ENCODE measurements around the gene THSD4. TPM values are rescaled to one million over a fixed set of nuclear protein-coding genes. Genes with fewer than 3 reads are reported as not detected.

THSD4 gene
- total and polyA plus RNA-seq, 2 of the 8 experiments (the other 6 are each of a cell fraction or from before 2014, with no cell fraction given) = 2.5 to 6.2 TPM

GRCh38 chr15:71573599-71573998 lies 458.3 kb downstream of the THSD4 start:
- H2BK15ac ChIP-seq (ENCODE audit: low read length) = no peak overlapping the region
- H2BK5ac ChIP-seq (ENCODE audit: low read depth, low read length) = no peak overlapping the region
- H2BK12ac ChIP-seq (ENCODE audit: low read depth, low read length) = no peak overlapping the region
- H3K4ac ChIP-seq (replicated peaks; ENCODE audit: insufficient read length, low read depth, low read length) = no peak overlapping the region
- ChIA-PET POLR2A (ENCODE audit: partially characterized antibody) (no interaction called here), CTCF (ENCODE audit: partially characterized antibody) (interaction anchor here (0.6 to 7.1 kb wide), 20 partner anchors 15 to 1738 kb away, joined by 3 to 122 read pairs (median 4); no protein-coding TSS in a partner anchor)
- DNase-seq (ENCODE audit: low read depth in 1 of 2, low spot score in 2 of 2) (no peak), FAIRE-seq (no peak)
- no peak overlapping the region for H2BK120ac ChIP-seq (replicated peaks; ENCODE audit: low read depth, low read length)
- H3K14ac ChIP-seq (ENCODE audit: insufficient read length) = no peak overlapping the region
- H4K20me1 ChIP-seq (replicated peaks in 1 of 2; ENCODE audit: control insufficient read depth in 1 of 2, insufficient read depth in 2 of 2, low read length in 2 of 2) = no peaks in the 10 kb centered on the region
- H3K36me3 ChIP-seq (ENCODE audit: control insufficient read depth in 2 of 4, insufficient read depth in 4 of 4, low read length in 3 of 4) = no peaks in the 10 kb centered on the region
- no peak overlapping the region for H3K27ac ChIP-seq (ENCODE audit: low read depth, low read length)
- no peaks in the 10 kb centered on the region for H3K27me3 ChIP-seq (replicated peaks in 1 of 4; ENCODE audit: control insufficient read depth in 3 of 4, extremely low read depth in 1 of 4, insufficient read depth in 3 of 4, low read length in 3 of 4)
- 92% methylated on average over 2 of the region's 2 CpGs; no CpG with 5 or more reads in 1 of the 2 experiments for WGBS, 2 experiments (ENCODE audit: extremely low coverage in 1 of 2, insufficient coverage in 1 of 2, insufficient read length in 1 of 2, insufficient replicate concordance in 2 of 2, low coverage in 1 of 2, low lambda C conversion rate in 2 of 2, missing lambda C conversion rate in 1 of 2)
- H3K23me2 ChIP-seq (ENCODE audit: low read depth, low read length) = no peaks in the 10 kb centered on the region
- no peaks in the 10 kb centered on the region for H3K79me2 ChIP-seq (ENCODE audit: control insufficient read depth in 1 of 2, insufficient read depth in 2 of 2, low read length in 2 of 2)
- no peak overlapping the region for H3K4me3 ChIP-seq (ENCODE audit: extremely low read depth in 1 of 4, insufficient read depth in 2 of 4, low read depth in 3 of 4, low read length in 4 of 4)
- no peak overlapping the region for H3K18ac ChIP-seq (ENCODE audit: extremely low read depth, low read length)
- H2AFZ ChIP-seq (ENCODE audit: low read length) = no peak overlapping the region
- no peaks in the 10 kb centered on the region for H3K9me3 ChIP-seq (ENCODE audit: insufficient read depth in 2 of 2, low read depth in 1 of 2, low read length in 1 of 2)
- TF ChIP-seq TEAD4 (IDR thresholded peaks at IDR 0.05; ENCODE audit: low read depth, low read length) (no peak), TBP (IDR thresholded peaks at IDR 0.05; ENCODE audit: low read depth, low read length) (no peak), CBX8 (IDR thresholded peaks at IDR 0.05; ENCODE audit: borderline replicate concordance, low read depth, low read length) (no peak), SIX5 (IDR thresholded peaks at IDR 0.05; ENCODE audit: low read depth, low read length) (no peak), CTBP2 (IDR thresholded peaks at IDR 0.05; ENCODE audit: borderline replicate concordance, insufficient read depth, insufficient read length, low read length) (no peak), POLR2A (IDR thresholded peaks at IDR 0.05; ENCODE audit: control extremely low read depth in 1 of 2, low read depth in 2 of 2, low read length in 2 of 2) (no peak), GTF2F1 (IDR thresholded peaks at IDR 0.05; ENCODE audit: borderline replicate concordance, low read depth, low read length) (no peak), RXRA (IDR thresholded peaks at IDR 0.05; ENCODE audit: insufficient read depth, low read depth, low read length) (no peak)
- H3K4me1 ChIP-seq (replicated peaks in 1 of 4; ENCODE audit: control insufficient read depth in 3 of 4, insufficient read depth in 4 of 4, low read length in 3 of 4) = peaks cover 0 to 3% (median 0%) of the 10 kb centered on the region in 4 experiments; a peak in 2 of 7 replicates
- no peak overlapping the region for H3K4me2 ChIP-seq (ENCODE audit: insufficient read depth in 1 of 2, low read depth in 2 of 2, low read length in 2 of 2)
- no peaks in the 10 kb centered on the region for H3K79me1 ChIP-seq (ENCODE audit: low read depth, low read length)
- H2BK20ac ChIP-seq (ENCODE audit: low read length) = no peak overlapping the region
- no peak overlapping the region for H3K56ac ChIP-seq (replicated peaks; ENCODE audit: insufficient read length, low read depth, low read length)
- no peak overlapping the region for H4K91ac ChIP-seq (replicated peaks; ENCODE audit: insufficient read length, low read length)
- no peak overlapping the region for H2AK5ac ChIP-seq (ENCODE audit: low read depth, low read length)
- no peak overlapping the region for H3K9ac ChIP-seq (replicated peaks in 1 of 4; ENCODE audit: extremely low read depth in 1 of 4, low read depth in 3 of 4, low read length in 3 of 4)
- H3K23ac ChIP-seq (ENCODE audit: insufficient read length) = no peak overlapping the region
- no peak overlapping the region for H4K5ac ChIP-seq (ENCODE audit: insufficient read length, low read depth, low read length)
- H4K8ac ChIP-seq (ENCODE audit: extremely low read depth, insufficient read depth, low read length) = no peak overlapping the region

Data from H1 (cell line).